Measurements from ENCODE around the gene UBE2G1.

DNA sequence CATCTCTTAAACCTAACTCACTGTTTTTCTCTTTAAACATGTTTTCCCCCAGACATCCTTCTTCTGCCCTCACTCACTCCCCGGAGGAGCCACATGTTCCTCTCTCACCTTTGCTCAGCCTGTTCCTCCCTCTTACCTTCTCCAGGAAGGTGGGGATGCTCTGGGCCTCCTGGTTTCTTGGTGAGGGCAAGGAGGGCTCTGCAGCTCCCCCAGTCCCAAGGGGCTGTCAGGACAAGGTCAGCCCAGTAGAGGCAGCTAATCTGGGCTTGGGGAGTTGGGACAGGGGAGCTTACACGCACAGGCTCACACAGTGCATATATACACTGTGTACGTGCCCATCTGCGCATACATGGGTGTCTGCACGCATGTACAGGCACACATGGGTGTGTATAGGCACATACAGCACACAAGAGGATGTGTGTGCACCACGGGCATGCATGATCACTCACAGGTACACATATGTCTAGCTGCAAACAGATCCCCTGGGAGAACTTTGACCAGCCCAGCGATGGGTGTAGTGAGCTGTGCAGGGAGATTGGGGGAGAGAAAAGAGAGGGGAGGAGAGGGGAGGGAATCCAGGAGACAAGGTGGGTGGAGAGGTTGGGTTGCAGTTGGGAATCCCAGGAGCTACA is 38.7 kb upstream of the UBE2G1 start:
- TF ChIP-seq POLR2AphosphoS5 (IDR thresholded peaks at IDR 0.05) (no peak), POLR2A (IDR thresholded peaks at IDR 0.05) (no peak), EP300 (IDR thresholded peaks at IDR 0.05) (no peak)
- TF ChIP-seq, protein P1, sequence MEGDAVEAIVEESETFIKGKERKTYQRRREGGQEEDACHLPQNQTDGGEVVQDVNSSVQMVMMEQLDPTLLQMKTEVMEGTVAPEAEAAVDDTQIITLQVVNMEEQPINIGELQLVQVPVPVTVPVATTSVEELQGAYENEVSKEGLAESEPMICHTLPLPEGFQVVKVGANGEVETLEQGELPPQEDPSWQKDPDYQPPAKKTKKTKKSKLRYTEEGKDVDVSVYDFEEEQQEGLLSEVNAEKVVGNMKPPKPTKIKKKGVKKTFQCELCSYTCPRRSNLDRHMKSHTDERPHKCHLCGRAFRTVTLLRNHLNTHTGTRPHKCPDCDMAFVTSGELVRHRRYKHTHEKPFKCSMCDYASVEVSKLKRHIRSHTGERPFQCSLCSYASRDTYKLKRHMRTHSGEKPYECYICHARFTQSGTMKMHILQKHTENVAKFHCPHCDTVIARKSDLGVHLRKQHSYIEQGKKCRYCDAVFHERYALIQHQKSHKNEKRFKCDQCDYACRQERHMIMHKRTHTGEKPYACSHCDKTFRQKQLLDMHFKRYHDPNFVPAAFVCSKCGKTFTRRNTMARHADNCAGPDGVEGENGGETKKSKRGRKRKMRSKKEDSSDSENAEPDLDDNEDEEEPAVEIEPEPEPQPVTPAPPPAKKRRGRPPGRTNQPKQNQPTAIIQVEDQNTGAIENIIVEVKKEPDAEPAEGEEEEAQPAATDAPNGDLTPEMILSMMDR (IDR thresholded peaks at IDR 0.05) = no peak
